Testis (tissue), 3 donors: Measurements from ENCODE around the gene CCT5. TPM values are rescaled to one million over a fixed set of nuclear protein-coding genes. Genes with fewer than 3 reads are reported as not detected.

Source experiments
- DNase-seq: peaks from one replicate; pipeline ENCODE4 v3.0.0-alpha.2; 2019
- H3K27ac ChIP-seq, 2 donors: fragments of 200-600 bp; sonication (generic); one replicate each; pipeline ENCODE4 v1.5.1; 2019
- H3K27me3 ChIP-seq: fragments of 200-600 bp; sonication (generic); one replicate; pipeline ENCODE4 v1.5.1; 2019
- H3K36me3 ChIP-seq: fragments of 200-600 bp; sonication (generic); one replicate; pipeline ENCODE4 v1.5.1; 2017; ENCODE audit warnings: low read depth; ENCODE audit errors: missing control alignments
- H3K4me1 ChIP-seq: fragments of 200-600 bp; sonication (generic); one replicate; pipeline ENCODE4 v1.5.1; 2019
- H3K4me3 ChIP-seq, 2 donors: fragments of 200-600 bp; sonication (generic); one replicate each; pipeline ENCODE4 v1.5.1; 2017 to 2019
- H3K9me3 ChIP-seq: fragments of 200-600 bp; sonication (generic); one replicate; pipeline ENCODE4 v1.5.1; 2017
- POLR2A ChIP-seq: fragments of 450-650 bp; IDR thresholded peaks from one replicate; pipeline ENCODE4 v1.6.1; 2017; ENCODE audit warnings: antibody characterized with exemption, mild to moderate bottlenecking, moderate library complexity
- WGBS, 2 donors: methylation state at CpG; one replicate each; pipeline ENCODE4 v1.1.5; 2018; 5-methylcytosine and 5-hydroxymethylcytosine counted together
- intact Hi-C: fragments of 100-400 bp; cut with DNase I; formaldehyde crosslinking; loops from one replicate; pipeline ENCODE4 v1.15.1; 2023; ENCODE audit warnings: low total_unique reads
- polyA plus RNA-seq: library from polyadenylated mRNA; stranded (reverse); fragments of 350-450 nt; fragmentation: Illumina TruSeq; extraction: RNeasy Lipid Tissue Mini Kit (QIAGEN cat#74804); gene quantifications from one replicate; pipeline ENCODE4 v1.2.3, GENCODE V29; 2014; ENCODE audit warnings: low read depth, low replicate concordance; ENCODE audit not compliant: insufficient read depth
- total RNA-seq, 2 donors: library from RNA; depleted of rRNA; stranded (reverse); fragments of >200 nt; gene quantifications; one replicate each; pipeline ENCODE4 v1.2.3, GENCODE V29; 2016
- TF ChIP-seq, protein P1 (sequence below), 3 experiments: fragments of 450-650 bp in 2 of 3; fragments of 200-600 bp in 1 of 3; sonication (generic) in 1 of 3; IDR thresholded peaks; one replicate each; pipeline ENCODE4 v1.5.1; 2016 to 2019; ENCODE audit warnings: antibody characterized with exemption in 3 of 3, mild to moderate bottlenecking in 2 of 3, moderate library complexity in 1 of 3

The CCT5 gene
- total and polyA plus RNA-seq, 3 donors from 2014 or later: 155 to 299 (median 189) TPM

DNA sequence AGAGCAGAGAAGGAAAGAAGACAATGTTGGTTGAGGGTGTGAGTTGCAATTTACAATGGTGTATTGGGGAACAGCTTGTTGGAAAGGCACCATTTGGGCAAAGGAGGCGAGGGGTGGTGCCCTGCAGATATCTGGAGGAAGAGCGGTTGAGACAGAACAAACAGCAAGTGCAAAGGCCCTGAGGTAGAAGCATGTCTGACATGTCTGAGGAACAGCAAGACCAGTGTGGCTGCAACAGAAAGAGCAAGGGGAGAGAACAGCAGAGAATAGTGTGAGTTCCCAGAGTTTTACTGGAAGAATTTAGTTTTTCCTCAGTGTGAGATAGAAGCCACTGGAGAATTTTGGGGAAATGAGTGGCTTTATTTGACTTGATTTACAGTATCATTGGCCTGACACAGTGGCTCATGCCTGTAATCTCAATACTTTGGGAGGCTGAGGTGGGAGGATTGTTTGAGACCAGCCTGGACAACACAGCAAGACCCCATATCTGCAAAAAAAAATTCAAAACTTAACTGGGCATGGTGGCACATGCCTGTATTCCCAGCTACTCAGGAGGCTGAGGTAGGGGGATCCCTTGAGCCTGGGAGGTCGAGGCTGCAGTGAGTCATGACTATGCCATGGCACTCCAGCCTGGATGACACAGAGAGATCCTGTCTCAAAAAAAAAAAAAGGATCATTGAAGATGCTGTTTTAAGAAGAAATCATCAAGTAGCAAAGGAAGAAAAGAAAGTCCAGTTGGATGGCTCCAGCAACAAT, 44.0 kb downstream of the CCT5 start:
- Histone ChIP-seq H3K27ac (no peak overlapping the region), H3K27me3 (no peaks in the 10 kb centered on the region), H3K4me3 (no peak overlapping the region), H3K9me3 (no peaks in the 10 kb centered on the region), H3K36me3 (no peaks in the 10 kb centered on the region), H3K4me1 (no peaks in the 10 kb centered on the region)
- intact Hi-C loops: no loop called here
- no peak for TF ChIP-seq POLR2A
- TF ChIP-seq, protein P1, sequence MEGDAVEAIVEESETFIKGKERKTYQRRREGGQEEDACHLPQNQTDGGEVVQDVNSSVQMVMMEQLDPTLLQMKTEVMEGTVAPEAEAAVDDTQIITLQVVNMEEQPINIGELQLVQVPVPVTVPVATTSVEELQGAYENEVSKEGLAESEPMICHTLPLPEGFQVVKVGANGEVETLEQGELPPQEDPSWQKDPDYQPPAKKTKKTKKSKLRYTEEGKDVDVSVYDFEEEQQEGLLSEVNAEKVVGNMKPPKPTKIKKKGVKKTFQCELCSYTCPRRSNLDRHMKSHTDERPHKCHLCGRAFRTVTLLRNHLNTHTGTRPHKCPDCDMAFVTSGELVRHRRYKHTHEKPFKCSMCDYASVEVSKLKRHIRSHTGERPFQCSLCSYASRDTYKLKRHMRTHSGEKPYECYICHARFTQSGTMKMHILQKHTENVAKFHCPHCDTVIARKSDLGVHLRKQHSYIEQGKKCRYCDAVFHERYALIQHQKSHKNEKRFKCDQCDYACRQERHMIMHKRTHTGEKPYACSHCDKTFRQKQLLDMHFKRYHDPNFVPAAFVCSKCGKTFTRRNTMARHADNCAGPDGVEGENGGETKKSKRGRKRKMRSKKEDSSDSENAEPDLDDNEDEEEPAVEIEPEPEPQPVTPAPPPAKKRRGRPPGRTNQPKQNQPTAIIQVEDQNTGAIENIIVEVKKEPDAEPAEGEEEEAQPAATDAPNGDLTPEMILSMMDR (IDR thresholded peaks at IDR 0.05): no peak
- no peak for DNase-seq
- 86 to 96% methylated on average over 3 of the region's 3 CpGs for whole genome bisulfite sequencing, 2 donors

DNA sequence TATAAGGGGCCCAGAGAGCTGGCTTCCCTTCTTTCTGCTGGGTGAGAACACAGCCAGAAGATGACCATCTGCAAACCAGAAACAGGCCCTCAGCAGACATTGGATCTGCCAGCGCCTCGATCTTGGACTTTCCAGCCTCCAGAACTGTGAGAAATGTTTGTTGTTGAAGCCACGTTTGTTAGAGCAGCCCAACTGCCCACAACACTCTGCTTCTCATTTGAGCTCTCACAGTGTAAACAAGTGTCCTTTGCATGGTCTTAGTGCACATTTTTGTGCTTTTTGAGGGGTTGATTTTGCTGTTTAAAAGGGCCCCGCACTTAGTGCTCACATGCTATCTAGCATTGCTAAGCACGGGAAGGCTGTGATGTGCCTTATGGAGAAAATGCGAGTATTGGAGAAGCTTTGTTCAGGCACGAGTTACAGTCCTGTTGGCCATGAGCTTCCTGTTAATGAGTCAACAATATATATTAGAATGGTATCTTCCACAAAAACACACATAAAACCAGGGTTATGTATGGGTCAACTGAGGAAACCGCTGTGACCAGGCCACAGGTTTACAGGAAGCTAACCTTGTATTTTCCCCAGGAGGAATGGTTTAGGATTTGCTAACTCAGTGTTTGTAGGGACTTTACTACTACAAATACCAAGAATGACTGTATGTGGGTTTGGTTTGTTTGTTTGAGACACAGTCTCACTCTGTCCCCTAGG, 45.7 kb downstream of the CCT5 start:
- no peaks in the 10 kb centered on the region for H3K9me3 ChIP-seq
- no peaks in the 10 kb centered on the region for H3K27me3 ChIP-seq
- no peak for DNase-seq
- no peak overlapping the region for H3K4me3 ChIP-seq
- 76 to 83% methylated on average over 7 to 8 of the region's 8 CpGs for WGBS, 2 donors
- H3K4me1 ChIP-seq: no peaks in the 10 kb centered on the region
- H3K36me3 ChIP-seq: no peaks in the 10 kb centered on the region
- no peak overlapping the region for H3K27ac ChIP-seq
- no peak for TF ChIP-seq POLR2A
- TF ChIP-seq, protein P1 (IDR thresholded peaks at IDR 0.05): no peak
- intact Hi-C loops: no loop called here

- DNase-seq: no peak
- WGBS, 2 donors: 88% methylated on average over 14 of the region's 14 CpGs
- Histone ChIP-seq H3K27me3 (no peaks in the 10 kb centered on the region), H3K4me3 (no peak overlapping the region), H3K4me1 (no peaks in the 10 kb centered on the region), H3K36me3 (no peaks in the 10 kb centered on the region), H3K27ac (no peak overlapping the region), H3K9me3 (no peaks in the 10 kb centered on the region)
- no peak for TF ChIP-seq POLR2A
- TF ChIP-seq, protein P1 (IDR thresholded peaks at IDR 0.05): no peak
- intact Hi-C loops: no loop called here
Measured at GRCh38 chr5:10297646-10298204, 47.6 kb downstream of the CCT5 start.

DNA sequence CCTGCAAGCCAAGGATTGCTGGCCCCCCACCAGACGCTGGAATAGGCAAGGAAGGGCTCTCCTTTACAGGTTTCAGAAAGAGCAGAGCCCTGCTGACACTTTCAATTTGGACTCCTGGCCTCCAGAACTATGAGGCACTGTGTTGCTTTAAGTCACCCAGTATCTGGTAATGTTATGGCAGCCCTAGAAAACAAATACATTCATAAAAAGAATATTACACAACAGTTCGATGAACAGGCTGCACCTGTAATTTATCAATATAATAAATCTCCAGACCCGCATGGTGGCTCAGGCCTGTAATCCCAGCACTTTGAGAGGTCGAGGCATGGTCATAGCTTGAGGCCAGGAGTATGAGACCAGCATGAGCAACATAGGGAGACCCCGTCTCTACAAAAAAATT, 50.2 kb downstream of the CCT5 start:
- Histone ChIP-seq H3K9me3 (no peaks in the 10 kb centered on the region), H3K4me3 (no peak overlapping the region), H3K36me3 (no peaks in the 10 kb centered on the region), H3K27ac (no peak overlapping the region), H3K4me1 (no peaks in the 10 kb centered on the region), H3K27me3 (no peaks in the 10 kb centered on the region)
- intact Hi-C loops: no loop called here
- 95 to 96% methylated on average over 5 of the region's 5 CpGs for WGBS, 2 donors
- no peak for DNase-seq
- TF ChIP-seq, protein P1 (IDR thresholded peaks at IDR 0.05): no peak
- TF ChIP-seq POLR2A: no peak
